Femur (tissue), 1 donor: ENCODE data around the gene GJC1.

Experiments used
- DNase-seq: peaks from one replicate; pipeline ENCODE4 v3.0.0-alpha.2; 2017

GJC1 gene

GRCh38 chr17:44796731-44797130 is 33.4 kb downstream of the GJC1 start:
- no peak for DNase-seq

DNA sequence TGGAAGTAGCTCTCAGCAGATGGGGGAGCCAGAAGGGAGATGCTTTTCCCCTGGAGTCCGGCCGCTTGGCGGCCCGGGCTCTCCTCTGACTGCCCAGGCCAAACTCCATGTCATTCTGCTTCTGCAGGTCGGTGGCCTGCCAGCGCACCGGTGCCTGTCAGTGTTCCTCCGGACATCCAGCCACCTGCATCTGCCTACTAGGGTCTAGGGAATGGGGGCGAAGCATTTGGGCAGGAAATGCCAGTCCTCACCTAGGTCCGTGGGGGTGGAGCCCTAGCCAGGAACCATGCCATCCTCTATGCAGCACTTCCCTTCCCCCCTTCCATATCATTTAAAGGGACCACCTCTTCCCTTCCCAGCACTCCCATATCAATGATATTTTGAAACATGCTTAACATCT is 34.2 kb downstream of the GJC1 start:
- no peak for DNase-seq

DNA sequence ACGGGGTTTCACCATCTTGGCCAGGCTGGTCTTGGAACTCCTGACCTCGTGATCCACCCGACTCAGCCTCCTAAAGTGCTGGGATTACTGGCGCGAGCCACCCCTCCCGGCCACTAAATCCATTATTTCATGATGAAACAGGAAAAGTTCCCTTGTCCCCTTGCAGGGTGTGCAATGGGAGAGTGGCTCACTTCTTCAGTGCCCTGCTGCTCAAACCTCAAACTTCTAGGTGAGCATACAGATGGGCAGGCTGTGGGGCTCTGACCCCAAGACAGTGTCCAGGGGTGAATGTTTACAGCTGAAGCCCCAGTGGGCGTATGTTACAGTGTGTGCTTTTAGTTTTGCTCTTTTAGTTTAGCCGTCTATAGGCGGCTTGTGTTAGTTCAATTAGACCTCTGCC is 34.7 kb downstream of the GJC1 start:
- no peak for DNase-seq

DNA sequence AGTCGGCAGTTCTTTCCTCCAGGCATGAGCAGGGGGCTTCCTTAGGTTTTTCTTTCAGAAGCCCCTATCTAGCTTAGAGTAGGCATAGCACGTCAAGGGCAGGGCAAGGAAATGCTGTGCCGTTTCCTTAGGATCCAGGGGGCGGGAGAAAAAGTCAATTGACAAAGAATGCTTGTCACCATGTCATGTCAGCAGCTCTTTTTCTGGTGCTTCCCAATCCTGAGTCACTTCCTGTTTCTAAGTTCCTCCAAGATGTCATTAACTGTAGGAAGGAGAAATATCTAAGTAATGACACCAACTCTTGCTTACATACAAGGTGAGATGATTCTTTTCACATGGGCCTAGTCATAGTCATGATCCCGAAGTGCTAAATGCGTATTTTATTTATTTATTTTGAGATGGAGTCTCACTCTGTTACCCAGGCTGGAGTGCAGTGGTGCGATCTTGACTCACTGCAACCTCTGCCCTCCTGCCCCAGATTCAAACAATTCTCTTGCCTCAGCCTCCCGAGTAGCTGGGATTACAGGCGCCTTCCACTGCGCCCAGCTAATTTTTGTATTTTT is 35.2 kb downstream of the GJC1 start:
- no peak for DNase-seq

DNA sequence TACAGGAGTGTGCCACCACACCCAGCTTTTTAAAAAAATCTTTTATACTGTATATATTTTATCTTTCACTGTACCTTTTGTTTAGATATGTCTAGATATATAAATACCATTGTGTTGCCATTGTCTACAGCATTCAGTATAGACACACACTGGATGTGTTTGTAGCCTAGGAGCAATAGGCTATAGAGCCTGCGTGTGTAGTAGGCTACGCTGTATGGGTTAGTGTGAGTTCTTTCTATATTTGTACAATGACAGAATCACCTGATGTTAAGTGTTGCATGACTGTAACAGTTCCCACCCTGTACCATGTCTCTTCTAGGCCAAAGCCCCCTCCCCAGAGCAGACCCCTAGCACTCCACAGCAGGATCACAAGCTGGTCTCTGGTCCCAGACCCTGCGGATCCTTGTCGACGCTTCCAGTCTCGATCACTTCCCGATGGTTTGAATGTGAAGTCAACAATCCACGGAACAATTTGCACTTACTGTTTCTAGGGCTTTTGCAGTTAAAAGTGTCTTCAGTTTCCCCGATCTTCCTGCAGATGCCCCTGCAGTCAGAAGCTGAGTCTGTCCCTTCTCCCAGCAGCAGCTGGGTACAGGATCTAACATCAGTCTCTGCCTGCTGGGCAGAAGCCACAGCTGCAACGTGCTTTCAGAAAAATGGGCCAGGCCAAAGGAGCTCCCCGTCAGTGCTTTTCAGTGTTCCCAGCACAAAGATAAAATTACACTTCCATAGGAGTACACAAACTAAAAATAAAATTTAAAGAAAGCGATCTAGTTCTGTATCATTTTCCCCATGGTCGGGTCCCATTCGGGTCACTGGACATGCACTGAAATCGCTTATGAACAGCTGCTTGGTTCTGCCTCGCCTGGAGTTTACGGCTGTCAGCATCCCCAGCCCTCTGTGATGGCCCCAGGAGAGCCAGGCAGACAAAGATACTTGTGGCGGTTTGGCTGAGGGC is 35.9 kb downstream of the GJC1 start:
- DNase-seq, result peak; percentile 52

DNA sequence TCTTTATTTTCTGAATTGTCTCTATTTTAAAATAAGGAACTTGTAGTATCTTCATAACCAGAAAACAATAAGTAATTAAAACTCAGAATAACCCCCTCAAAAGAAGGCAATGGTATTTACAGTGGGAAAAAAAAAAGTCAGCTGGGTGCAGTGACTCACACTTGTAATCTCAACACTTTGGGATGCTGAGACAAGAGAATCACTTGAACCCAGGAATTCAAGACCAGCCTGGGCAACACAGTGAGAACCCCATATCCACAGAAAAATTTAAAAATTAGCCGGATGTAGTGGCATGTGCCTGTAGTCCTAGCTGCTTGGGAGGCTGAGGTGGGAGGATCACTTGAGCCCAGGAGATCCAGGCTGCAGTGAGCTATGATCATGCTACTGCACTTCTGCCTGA is 37.8 kb downstream of the GJC1 start:
- DNase-seq, result no peak

GRCh38 chr17:44788139-44788538 is 41.9 kb downstream of the GJC1 start:
- DNase-seq, result no peak

GRCh38 chr17:44787271-44787940 is 42.7 kb downstream of the GJC1 start:
- no peak for DNase-seq

DNA sequence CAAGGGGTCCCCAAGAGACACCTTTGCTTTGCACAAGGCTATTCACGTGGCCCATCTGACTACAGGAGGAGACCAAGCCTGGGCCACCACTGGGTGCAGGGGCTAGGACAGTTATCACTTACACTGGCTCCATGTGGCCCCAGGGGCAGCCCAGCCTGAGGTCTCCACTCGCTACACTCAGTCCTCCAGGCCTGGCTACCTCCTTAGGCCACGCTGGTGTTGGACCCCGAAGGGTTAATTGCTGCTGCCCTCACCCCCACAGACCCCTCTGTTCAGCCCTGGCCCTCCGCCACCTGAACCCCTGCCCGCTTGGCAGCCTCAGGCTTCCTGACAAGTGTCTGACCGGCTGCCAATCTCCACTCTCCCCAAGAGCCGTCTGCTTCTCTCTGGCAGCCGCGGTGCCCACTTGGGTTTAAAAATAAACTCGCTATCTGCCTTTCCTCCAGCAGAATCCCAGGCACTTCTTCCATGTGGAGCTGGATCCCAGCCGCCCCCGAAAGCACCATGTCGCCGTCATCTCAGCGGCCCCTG is 43.5 kb downstream of the GJC1 start:
- DNase-seq, result peak; percentile 48

DNA sequence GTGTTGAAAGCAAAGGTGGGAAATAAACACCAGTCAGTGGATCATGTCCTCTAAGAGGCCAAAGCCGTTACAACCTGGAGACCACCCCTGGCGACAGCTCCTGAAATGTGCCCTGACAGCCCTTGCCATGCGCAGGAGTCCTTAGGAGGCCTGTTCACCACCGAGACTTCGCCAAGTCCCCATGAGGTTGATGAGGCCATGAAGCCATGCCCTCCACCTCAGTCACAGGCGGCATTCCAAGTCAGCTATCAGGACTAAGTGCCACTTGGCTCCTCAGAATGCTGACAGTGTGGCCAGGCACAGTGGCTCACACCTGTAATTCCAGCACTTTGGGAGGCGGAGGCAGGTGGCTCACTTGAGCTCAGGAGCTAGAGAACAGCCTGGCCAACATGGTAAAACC is 44.2 kb downstream of the GJC1 start:
- DNase-seq, result no peak

DNA sequence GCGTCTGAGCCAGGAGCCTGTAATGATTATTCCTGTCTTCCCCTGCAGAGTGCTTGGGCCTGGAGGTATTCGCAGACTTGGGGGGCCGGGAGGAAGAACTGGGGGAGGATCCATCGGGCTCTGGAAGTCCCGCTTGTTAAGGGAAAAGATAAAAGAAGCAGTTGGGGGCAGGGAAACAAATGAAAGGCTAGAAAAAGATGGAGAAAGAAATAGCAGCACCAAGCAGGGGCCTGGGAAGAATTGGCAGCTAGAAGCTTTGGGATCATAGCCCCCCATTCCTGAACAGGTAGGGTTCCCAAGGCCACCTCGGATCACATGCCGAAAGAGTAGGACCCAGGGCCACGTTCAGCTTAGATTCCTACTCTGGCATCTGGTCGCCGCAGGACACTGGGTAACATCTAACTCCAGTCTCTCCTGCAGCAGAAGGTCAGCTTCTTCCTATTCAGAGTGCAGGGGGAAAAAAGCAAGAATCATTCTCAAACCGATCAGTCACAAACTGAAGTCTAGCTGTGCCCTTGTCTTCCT is 47.7 kb downstream of the GJC1 start:
- DNase-seq, result no peak

DNA sequence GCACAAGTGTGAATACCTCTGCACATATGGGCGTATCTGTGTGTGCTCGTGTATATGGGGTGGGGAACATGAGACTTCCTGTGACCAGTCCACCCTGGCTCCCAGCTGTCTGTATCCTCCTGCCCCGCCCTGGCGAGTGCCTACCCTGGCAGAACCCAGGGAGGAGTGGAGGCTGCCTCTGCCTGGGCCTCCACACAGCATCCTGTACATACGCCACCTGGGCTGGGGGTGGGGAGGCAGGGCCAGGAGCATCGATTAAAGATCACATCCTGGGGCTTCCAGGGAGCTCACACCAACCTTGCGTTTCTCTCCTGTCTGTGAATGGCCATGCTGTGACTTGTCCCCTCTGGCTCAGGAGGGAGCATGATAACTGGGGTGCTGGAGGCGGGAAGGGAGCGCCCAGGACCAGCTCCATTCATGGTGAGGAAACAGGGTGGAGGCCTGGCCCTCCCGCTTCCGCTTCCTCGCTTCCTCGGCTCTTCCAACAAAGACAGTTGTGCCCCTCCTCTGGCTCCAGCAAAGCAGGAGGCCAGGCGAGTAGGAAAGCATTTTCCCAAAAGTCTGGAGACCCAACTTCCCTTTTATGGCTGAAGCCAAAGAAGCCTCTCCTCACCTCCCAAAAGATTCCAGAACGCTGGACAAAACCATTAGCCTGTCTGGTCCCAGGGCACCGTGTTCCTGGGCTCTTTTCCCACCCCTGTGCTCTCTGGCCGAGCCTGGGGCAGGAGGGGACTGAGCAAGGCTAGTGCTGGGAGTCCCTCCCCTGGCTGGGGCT is 48.3 kb downstream of the GJC1 start:
- peak; percentile 77 for DNase-seq

DNA sequence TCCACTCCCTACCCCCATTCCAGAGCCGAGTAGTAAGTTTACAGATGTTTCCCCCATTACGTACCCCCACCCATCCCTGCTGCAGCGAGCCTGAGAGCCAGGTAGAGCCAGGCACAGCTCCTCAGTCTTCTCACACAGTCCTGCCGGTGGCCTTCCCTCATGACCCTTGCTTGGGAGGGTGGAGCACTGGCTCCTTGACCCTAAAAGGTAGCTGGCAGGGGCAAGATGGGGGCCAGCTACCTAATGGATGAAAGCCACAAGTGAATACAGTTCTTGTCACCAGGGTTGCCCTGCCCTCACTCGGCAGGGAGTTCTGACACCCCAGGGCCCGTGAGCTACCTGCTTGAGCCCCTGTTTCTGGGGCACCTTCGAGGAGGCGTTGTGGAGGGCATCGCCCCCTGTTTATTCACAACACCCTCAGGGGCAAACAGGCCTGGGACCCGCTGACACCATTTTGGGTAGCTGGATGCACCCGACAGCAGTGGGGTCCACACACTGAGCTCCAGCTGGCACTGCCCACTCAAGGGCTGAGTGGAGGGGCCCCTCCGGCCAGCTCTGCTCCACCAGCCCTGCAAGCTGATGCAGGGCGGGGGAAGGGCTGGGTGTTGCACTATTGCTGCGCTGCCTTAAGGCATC is 49.1 kb downstream of the GJC1 start:
- no peak for DNase-seq

GRCh38 chr17:44780161-44780560 is 49.9 kb downstream of the GJC1 start:
- DNase-seq, result no peak

- DNase-seq, result peak; percentile 90
Observed at GRCh38 chr17:44779211-44780025, 50.7 kb downstream of the GJC1 start.

DNA sequence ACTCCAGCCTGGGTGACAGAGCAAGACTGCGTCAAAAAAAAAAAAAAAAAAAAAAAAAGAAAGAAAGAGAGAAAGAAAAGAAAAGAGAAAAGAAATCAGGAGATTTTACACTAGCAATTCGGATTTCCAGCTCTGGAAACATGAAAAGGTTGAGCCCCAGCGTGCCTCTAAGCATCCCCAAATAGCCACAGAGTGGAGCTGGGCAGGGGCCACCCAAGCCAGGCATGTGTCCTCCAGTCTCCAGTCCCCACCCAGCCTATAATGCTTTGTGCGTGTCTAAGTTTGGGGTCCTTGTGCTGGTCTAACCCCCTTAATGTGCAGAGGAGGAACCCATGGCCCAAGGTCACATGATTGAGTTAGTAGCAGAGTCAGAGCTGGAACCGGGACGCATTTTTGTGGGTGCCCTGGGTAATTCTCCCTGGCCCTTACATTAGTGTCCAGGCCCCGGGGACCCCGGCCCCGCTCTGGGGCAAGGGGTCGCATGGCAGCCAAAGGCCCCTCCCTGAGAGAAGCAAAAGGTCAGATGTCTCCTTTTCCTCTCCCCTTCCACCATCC is 51.4 kb downstream of the GJC1 start:
- DNase-seq, result peak; percentile 19

DNA sequence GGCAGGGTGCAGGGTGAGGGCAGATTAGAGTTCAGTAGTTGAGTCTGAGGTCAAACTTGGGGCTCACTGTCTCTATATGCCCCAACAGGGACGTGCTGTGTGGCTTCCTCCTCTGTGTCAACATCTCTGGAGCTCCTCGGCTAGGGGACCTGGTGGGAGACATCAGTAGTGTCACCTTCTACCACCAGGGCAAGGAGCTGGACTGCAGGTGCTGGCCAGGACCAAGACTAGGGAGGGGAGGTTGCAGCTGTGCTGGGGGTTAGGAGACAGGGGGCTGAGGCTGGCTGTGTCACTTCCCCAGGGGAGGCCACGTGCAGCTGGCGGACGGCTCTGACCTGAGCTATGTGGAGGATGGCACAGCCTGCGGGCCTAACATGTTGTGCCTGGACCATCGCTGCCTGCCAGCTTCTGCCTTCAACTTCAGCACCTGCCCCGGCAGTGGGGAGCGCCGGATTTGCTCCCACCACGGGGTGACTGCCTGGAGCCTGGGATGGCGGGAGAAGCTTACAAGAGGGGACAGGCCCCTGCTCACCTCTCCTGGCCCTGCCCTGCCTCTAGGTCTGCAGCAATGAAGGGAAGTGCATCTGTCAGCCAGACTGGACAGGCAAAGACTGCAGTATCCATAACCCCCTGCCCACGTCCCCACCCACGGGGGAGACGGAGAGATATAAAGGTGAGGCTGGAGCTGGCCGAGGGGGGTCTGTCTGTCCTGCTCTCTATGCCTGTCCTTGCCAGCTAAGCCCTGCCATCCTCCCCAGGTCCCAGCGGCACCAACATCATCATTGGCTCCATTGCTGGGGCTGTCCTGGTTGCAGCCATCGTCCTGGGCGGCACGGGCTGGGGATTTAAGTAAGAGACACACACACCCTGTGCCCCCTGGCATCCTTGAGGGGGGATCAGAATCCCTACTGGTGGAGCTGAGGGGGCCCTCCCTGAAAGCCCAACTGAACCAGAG is 52.4 kb downstream of the GJC1 start:
- DNase-seq, result peak; percentile 28

DNA sequence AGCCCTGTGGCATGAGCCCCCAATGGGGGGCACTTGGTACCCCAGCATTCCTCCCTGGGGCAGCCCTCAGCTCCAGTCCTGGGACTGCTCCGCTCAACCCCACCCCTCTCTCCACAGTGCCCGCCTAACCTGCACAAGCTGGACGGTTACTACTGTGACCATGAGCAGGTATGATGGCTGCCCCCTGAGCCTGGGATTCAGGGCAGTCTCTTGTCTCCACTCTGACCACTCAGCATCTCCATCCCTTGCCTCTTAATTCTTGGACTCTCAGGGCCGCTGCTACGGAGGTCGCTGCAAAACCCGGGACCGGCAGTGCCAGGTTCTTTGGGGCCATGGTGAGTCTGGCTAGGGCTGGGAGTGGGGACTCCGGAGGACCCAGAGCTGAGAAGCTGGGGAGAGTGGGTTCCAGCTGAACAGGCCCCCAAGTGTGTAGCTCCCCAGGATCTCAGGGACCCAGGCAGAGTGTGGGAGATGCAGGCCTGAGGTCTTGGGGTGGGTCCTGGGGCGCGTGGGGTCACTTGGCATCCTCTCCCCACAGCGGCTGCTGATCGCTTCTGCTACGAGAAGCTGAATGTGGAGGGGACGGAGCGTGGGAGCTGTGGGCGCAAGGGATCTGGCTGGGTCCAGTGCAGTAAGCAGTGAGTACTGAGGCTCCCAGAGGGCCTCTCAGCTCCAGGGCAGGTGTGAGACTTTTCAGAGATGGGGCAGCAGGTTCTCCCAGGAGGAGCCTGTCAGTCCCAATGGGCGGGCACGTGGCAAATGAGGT is 53.3 kb downstream of the GJC1 start:
- DNase-seq, result peak; percentile 24
